Pancreas (tissue), 10 donors: ENCODE measurements around the gene LRRC52. TPM values are rescaled to one million over a fixed set of nuclear protein-coding genes. Genes with fewer than 3 reads are reported as not detected.

Experiments
- ATAC-seq, 4 donors: fragments of 200-7000 bp; cut with Tn5 transposase; one replicate each; pipeline versions ENCODE4 v1.8.0 to v1.9.1; 2020; ENCODE audit warnings: mild to moderate bottlenecking in 4 of 4, moderate library complexity in 4 of 4
- DNase-seq, 6 donors: peaks; one replicate each; pipeline ENCODE4 v3.0.0-alpha.2; 2020
- FAIRE-seq: peaks from 2 replicates; lab custom pipeline; 2012; peaks lifted over from hg19 to GRCh38; lab: Jason Lieb, UNC
- H3K27ac ChIP-seq, 4 donors: fragments of 200-600 bp; sonication (generic); 1 replicate in 3 of 4; 2 replicates in 1 of 4; pipeline versions ENCODE4 v1.5.0 to v1.8.0; 2020
- H3K27me3 ChIP-seq, 4 donors: fragments of 200-600 bp; one replicate each; pipeline ENCODE4 v1.8.0; 2021
- H3K36me3 ChIP-seq, 3 donors: fragments of 200-600 bp; sonication (generic) in 1 of 3; one replicate each; pipeline versions ENCODE4 v1.5.0 to v1.8.0; 2020 to 2021
- H3K4me1 ChIP-seq, 3 donors: fragments of 200-600 bp; one replicate each; pipeline ENCODE4 v1.8.0; 2021
- H3K4me3 ChIP-seq, 4 donors: fragments of 200-600 bp; sonication (generic) in 2 of 4; one replicate each; pipeline versions ENCODE4 v1.5.0 to v1.8.0; 2020 to 2021
- H3K9me3 ChIP-seq, 4 donors: fragments of 200-600 bp; one replicate each; pipeline ENCODE4 v1.8.0; 2021
- WGBS, 2 donors: extraction: QIAGEN DNeasy Blood & Tissue Kit; methylation state at CpG; one replicate each; pipeline ENCODE4 v1.1.7; 2013; 5-methylcytosine and 5-hydroxymethylcytosine counted together
- intact Hi-C, 3 donors: fragments of 100-400 bp; cut with DNase I; formaldehyde crosslinking; loops; one replicate each; pipeline versions ENCODE4 v1.11.1 to v1.14.2; 2022
- polyA plus RNA-seq, 2 donors: library from polyadenylated mRNA; stranded (reverse); fragments of 200-250 nt; gene quantifications; one replicate each; pipeline ENCODE4 v1.2.3, GENCODE V29; 2013
- total RNA-seq, 6 donors: library from RNA; stranded (reverse); fragmentation: NEBNext Ultra II Directional in 4 of 6; extraction: Animal tissue kit (Norgen Biotek cat#: 25700) in 4 of 6; gene quantifications; one replicate each; pipeline versions ENCODE4 v1.2.1 to v1.2.4, GENCODE V29; 2021 to 2023
- TF ChIP-seq, protein P1 (sequence below), 4 donors: fragments of 200-600 bp; sonication (generic) in 3 of 4; IDR thresholded peaks; one replicate each; pipeline versions ENCODE4 v1.5.0 to v1.8.0; 2021; ENCODE audit warnings: antibody characterized with exemption in 4 of 4
- donor health status: healthy with polysubstance abuse.
- donor health status: DM: no; HTN: no; CAD: no; lungs with moderate emphysema.
- donor health status: DM: no; HTN: no; CAD: no.
- donor health status: control.
- donor health status: control.
- donor health status: Bipolar disorder and iron deficiency.
- donor health status: DM: yes; HTN: yes; CAD: no.
- donor health status: DM: no; HTN: no; CAD: no.
- donor health status: DM: no; HTN: no; CAD: no.
- donor health status: DM: yes; HTN: yes; CAD: no.

Gene LRRC52
- total and polyA plus RNA-seq, 8 donors, result not detected

DNA sequence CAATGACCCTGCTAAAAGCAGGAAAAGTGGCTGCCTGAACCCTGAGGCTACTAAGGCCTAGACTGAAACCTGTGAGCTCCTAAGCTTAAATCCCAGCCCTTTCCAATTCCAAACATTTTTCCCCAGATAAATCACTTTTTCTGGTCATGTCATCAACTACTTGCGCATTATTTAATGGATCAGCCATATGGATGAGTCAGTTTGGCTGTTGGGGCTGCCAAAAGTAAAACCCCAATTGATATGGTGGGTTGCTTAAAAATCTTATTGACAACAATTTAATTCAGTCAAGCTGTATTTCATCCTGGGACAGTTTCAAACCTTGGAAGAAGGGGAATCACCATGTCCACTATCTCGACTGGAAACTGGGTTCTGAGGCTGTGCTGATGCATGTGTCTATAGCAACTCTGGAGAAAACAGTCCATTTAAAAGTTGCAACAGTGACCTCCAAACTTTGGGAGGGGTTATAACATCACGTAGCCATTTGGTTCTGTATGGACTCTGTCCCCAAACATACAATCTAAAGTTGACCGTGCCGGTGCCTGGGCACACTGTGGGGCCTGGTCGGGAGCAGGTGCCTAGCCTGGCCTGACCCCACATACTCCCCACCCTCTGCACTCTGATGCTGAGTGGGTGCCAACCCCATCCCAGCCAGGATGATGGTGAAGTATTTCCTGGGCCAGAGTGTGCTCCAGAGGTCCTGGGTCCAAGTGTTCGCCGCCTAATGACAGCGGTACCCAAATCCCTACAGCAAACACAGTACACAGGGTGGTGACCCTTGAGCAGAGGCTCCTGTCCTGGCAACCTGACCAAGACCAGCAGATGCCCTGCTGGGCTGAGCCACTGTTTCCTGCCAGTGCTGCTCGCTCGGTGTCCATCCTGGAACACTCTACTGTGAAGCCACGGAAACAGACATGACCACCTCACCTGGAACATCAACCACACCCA, 46.5 kb upstream of the LRRC52 start:
- Histone ChIP-seq H3K4me1 (no peaks in the 10 kb centered on the region), H3K36me3 (no peaks in the 10 kb centered on the region), H3K9me3 (no peaks in the 10 kb centered on the region), H3K27ac (no peak overlapping the region), H3K4me3 (no peak overlapping the region), H3K27me3 (no peaks in the 10 kb centered on the region)
- DNase-seq (no peak), ATAC-seq (no peak), FAIRE-seq (no peak)
- intact Hi-C loops, result no loop called here
- 89 to 91% methylated on average over 12 of the region's 12 CpGs for WGBS, 2 donors
- TF ChIP-seq, protein P1, sequence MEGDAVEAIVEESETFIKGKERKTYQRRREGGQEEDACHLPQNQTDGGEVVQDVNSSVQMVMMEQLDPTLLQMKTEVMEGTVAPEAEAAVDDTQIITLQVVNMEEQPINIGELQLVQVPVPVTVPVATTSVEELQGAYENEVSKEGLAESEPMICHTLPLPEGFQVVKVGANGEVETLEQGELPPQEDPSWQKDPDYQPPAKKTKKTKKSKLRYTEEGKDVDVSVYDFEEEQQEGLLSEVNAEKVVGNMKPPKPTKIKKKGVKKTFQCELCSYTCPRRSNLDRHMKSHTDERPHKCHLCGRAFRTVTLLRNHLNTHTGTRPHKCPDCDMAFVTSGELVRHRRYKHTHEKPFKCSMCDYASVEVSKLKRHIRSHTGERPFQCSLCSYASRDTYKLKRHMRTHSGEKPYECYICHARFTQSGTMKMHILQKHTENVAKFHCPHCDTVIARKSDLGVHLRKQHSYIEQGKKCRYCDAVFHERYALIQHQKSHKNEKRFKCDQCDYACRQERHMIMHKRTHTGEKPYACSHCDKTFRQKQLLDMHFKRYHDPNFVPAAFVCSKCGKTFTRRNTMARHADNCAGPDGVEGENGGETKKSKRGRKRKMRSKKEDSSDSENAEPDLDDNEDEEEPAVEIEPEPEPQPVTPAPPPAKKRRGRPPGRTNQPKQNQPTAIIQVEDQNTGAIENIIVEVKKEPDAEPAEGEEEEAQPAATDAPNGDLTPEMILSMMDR (IDR thresholded peaks at IDR 0.05), result no peak

DNA sequence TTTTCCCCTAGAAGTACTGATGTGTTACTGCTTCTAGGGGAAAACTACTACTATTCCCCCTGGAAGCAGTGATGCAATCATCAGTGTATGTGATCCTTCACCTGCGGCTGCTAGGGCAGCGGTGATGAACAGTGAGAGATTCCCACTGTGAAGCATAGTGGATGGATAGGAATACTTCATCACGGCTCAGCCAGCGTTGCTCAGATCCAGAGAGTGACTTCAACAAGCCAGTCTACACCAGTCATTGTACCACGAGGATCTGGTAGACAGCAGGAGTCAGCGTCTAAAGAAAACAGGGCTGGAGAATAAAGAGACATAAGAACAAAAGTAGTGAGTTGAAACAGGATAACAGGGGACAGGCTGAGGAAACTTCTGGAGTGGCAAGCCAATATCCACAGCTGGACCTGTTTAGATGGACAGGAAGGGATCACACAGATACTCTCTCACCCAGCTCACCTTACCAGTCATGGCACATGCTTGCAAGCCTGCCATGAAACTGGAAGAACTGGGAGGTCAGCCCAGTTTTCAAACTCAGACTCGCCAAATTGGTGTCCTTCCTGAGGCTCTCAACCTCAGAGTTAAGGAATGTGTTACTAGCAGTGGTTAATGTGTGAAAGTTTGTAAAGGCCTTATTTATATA, 42.4 kb upstream of the LRRC52 start:
- FAIRE-seq, result no peak
- Histone ChIP-seq H3K4me3 (no peak overlapping the region), H3K27me3 (no peaks in the 10 kb centered on the region), H3K9me3 (no peaks in the 10 kb centered on the region), H3K36me3 (no peaks in the 10 kb centered on the region), H3K4me1 (no peaks in the 10 kb centered on the region), H3K27ac (no peak overlapping the region)
- no peak for DNase-seq
- 70% methylated on average over 7 of the region's 7 CpGs for WGBS, 2 donors
- ATAC-seq, result no peak
- TF ChIP-seq, protein P1 (IDR thresholded peaks at IDR 0.05), result no peak
- intact Hi-C loops, result no loop called here

DNA sequence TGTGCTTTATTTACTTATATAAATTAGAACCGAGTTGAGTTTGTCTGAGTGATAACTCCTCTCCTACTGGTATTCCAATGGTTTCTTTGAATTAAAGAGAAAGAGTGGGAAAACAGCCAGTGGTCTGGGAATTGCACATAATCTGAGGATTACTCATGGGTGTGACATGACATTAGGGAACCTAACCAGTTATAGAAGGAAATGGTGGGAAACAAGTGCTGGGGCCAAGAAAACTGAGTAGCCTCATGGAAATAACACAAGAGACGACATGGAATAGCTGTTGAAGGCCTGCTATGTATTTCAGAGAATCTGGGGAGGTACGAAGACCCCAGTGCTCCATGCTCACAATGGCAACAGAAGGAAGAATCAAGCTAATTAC, 41.8 kb upstream of the LRRC52 start:
- ATAC-seq (no peak), FAIRE-seq (no peak), DNase-seq (no peak)
- no peaks in the 10 kb centered on the region for H3K36me3 ChIP-seq
- intact Hi-C loops, result no loop called here
- no peak overlapping the region for H3K27ac ChIP-seq
- no peaks in the 10 kb centered on the region for H3K9me3 ChIP-seq
- no peaks in the 10 kb centered on the region for H3K4me1 ChIP-seq
- no peak overlapping the region for H3K4me3 ChIP-seq
- 47 to 53% methylated on average over 3 of the region's 3 CpGs for WGBS, 2 donors
- TF ChIP-seq, protein P1 (IDR thresholded peaks at IDR 0.05), result no peak
- no peaks in the 10 kb centered on the region for H3K27me3 ChIP-seq

DNA sequence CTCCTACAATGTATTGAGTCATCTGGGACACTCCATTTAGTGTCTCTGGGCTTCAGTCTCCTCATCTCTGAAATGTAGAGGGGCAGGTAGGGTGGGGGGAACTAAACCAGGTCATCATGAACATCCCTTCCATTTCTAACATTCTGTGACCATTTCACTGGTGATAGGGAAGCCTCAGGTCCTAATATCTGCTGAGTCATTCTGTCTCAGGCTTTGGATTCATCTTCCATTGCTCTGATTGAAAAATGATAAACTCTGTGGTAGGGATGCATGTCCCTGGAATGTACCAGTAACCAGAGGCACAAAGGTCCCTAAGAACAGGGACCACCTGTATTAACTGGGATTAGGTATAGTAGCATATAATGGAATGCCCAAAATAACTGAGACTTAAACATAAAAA, 36.2 kb upstream of the LRRC52 start:
- TF ChIP-seq, protein P1 (IDR thresholded peaks at IDR 0.05), result no peak
- no peaks in the 10 kb centered on the region for H3K9me3 ChIP-seq
- H3K27me3 ChIP-seq, result no peaks in the 10 kb centered on the region
- no peaks in the 10 kb centered on the region for H3K4me1 ChIP-seq
- no peak for FAIRE-seq
- H3K27ac ChIP-seq, result no peak overlapping the region
- no peak for ATAC-seq
- DNase-seq, result no peak
- intact Hi-C loops, result no loop called here
- H3K36me3 ChIP-seq, result no peaks in the 10 kb centered on the region
- H3K4me3 ChIP-seq, result no peak overlapping the region

DNA sequence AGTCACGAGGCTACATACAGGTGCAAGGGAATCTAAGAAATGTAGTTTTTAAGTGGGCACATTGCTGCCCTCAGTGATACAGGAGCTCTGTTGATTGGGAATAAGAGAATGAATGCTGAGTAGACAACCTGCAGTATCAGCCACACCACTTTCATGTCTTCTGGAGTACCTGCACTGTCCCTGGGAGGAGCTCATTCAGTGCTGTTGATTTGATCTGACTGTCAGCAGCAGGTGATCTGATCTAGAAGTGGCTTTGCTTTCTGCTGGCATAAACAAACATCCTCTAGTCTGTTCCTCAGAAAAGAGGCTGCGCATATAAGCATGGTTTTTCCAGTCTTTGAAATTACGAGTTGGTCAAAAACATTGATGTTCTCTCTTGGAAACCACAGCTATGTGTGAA, 35.5 kb upstream of the LRRC52 start:
- no peaks in the 10 kb centered on the region for H3K9me3 ChIP-seq
- H3K27ac ChIP-seq, result no peak overlapping the region
- DNase-seq (no peak), FAIRE-seq (no peak), ATAC-seq (no peak)
- intact Hi-C loops, result no loop called here
- 69 to 76% methylated on average over 3 of the region's 3 CpGs for WGBS, 2 donors
- TF ChIP-seq, protein P1 (IDR thresholded peaks at IDR 0.05), result no peak
- H3K4me1 ChIP-seq, result no peaks in the 10 kb centered on the region
- H3K4me3 ChIP-seq, result no peak overlapping the region
- H3K27me3 ChIP-seq, result no peaks in the 10 kb centered on the region
- H3K36me3 ChIP-seq, result no peaks in the 10 kb centered on the region
